Thyroid gland (tissue), 4 donors: Measurements from ENCODE around the gene SCAF8.

ENCODE experiments used
- CTCF ChIP-seq, 6 experiments: fragments of 200-600 bp in 3 of 6; fragments of 450-650 bp in 3 of 6; sonication (generic) in 3 of 6; IDR thresholded peaks; one replicate each; pipeline ENCODE4 v1.5.1; 2016 to 2019; ENCODE audit warnings: antibody characterized with exemption in 6 of 6, mild to moderate bottlenecking in 2 of 6, inconsistent platforms in 1 of 6, moderate library complexity in 1 of 6
- POLR2A ChIP-seq, 2 donors: fragments of 450-650 bp; IDR thresholded peaks; one replicate each; pipeline ENCODE4 v1.6.1; 2017; ENCODE audit warnings: antibody characterized with exemption in 2 of 2, mild to moderate bottlenecking in 2 of 2, moderate library complexity in 1 of 2

- TF ChIP-seq CTCF (IDR thresholded peaks at IDR 0.05) = no peak
- TF ChIP-seq POLR2A (IDR thresholded peaks at IDR 0.05) = no peak
These were observed 12.0 kb downstream of the SCAF8 start for GRCh38 chr6:154745243-154745642.
